ENCODE results near the gene DNASE2B. TPM values are rescaled to one million over a fixed set of nuclear protein-coding genes. Genes with fewer than 3 reads are reported as not detected.

DNASE2B gene
- total RNA-seq, 1 experiment from 2014 or later = not detected

DNA sequence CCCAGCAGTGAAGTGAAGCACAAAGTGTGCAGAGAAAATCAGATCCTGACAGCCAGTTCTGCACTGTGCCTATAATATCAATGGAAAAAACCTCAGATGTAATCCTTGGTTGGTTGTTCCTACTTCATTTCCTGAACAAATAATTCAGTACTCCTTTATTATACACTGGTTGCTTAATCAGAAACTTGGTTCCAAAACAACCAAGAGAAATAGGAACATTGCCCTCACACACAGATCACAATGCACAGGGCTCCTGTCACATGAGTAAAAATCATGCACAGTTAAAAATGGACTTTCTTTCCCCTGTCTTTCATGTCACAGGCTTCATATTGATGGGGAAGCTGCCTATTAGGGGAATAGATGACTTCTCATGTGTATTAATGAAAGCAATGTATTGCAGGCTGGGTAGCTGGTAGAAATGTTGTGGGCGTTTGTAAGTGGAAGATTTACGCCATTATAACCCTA, 9.7 kb downstream of the DNASE2B start:
- POLR2A ChIA-PET (ENCODE audit: unreplicated experiment) = interaction anchor here (0.7 kb wide), 1 partner anchor 26 kb away, joined by 3 read pairs; no protein-coding TSS in a partner anchor
- peak overlapping the region; percentile 51 for H3K4me2 ChIP-seq (ENCODE audit: low read length)
- no TSS peak for BruUV-seq (replicated peaks)
- no peak for TF ChIP-seq EZH2phosphoT487 (IDR thresholded peaks at IDR 0.05; ENCODE audit: borderline replicate concordance, low read length)
- TF ChIP-seq, protein P1, sequence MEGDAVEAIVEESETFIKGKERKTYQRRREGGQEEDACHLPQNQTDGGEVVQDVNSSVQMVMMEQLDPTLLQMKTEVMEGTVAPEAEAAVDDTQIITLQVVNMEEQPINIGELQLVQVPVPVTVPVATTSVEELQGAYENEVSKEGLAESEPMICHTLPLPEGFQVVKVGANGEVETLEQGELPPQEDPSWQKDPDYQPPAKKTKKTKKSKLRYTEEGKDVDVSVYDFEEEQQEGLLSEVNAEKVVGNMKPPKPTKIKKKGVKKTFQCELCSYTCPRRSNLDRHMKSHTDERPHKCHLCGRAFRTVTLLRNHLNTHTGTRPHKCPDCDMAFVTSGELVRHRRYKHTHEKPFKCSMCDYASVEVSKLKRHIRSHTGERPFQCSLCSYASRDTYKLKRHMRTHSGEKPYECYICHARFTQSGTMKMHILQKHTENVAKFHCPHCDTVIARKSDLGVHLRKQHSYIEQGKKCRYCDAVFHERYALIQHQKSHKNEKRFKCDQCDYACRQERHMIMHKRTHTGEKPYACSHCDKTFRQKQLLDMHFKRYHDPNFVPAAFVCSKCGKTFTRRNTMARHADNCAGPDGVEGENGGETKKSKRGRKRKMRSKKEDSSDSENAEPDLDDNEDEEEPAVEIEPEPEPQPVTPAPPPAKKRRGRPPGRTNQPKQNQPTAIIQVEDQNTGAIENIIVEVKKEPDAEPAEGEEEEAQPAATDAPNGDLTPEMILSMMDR (conservative IDR thresholded peaks at IDR 0.05; ENCODE audit: low read depth, low read length) = no peak
- TF ChIP-seq EZH2 (IDR thresholded peaks at IDR 0.05; ENCODE audit: low read length, unreplicated experiment) = no peak
- H2AFZ ChIP-seq (ENCODE audit: low read length) = peak overlapping the region; percentile 8; the same call in 1 of the 2 replicates
- no peaks in the 10 kb centered on the region for H3K36me3 ChIP-seq (ENCODE audit: low read depth, low read length)
- DNase-seq (no peak), ATAC-seq (peak; percentile 42)
- peaks cover 46% of the 10 kb centered on the region for H3K4me1 ChIP-seq (ENCODE audit: insufficient read depth, low read length)
- no peaks in the 10 kb centered on the region for H4K20me1 ChIP-seq (ENCODE audit: low read length)
- H3K9ac ChIP-seq (ENCODE audit: low read length) = peak overlapping the region; percentile 30; the same call in 1 of the 2 replicates
- no peaks in the 10 kb centered on the region for H3K9me2 ChIP-seq (replicated peaks; ENCODE audit: low read length)
- H3K27ac ChIP-seq (ENCODE audit: low read length) = peak overlapping the region; percentile 73
- H3F3A ChIP-seq (ENCODE audit: low read length, unreplicated experiment) = peaks cover 5% of the 10 kb centered on the region
- H3K4me3 ChIP-seq (ENCODE audit: low read length) = no peak overlapping the region
- no peaks in the 10 kb centered on the region for H3K79me2 ChIP-seq (ENCODE audit: low read length)
- no peaks in the 10 kb centered on the region for H3K9me3 ChIP-seq (ENCODE audit: low read length)
- CTCF ChIA-PET = no interaction called here
- intact Hi-C loops (cut with micrococcal nuclease) = no loop called here
- no peaks in the 10 kb centered on the region for H3K27me3 ChIP-seq (ENCODE audit: low read length)

DNA sequence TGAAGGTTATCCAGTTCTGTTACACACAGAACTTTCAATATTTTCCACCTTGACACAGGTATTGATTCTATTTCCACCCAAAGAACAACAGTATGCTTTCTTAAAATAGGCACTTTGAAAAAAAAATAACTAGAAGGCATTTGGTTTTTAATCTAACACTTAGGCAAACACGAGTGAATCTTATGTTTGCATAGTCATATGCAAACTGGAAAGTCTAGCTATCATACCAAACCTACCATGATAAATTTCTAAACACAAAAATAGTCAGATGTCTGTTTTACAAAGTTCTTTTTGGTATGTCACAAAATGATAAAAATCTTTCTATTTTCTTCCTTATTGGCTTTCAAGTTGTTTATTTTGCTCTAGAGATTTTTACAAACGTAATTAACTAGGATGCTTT, 11.6 kb downstream of the DNASE2B start:
- ATAC-seq = peak; percentile 58
- POLR2A ChIA-PET (ENCODE audit: unreplicated experiment) = no interaction called here
- Histone ChIP-seq H3K79me2 (ENCODE audit: low read length) (no peaks in the 10 kb centered on the region), H3F3A (ENCODE audit: low read length, unreplicated experiment) (peaks cover 5% of the 10 kb centered on the region), H3K9me3 (ENCODE audit: low read length) (no peaks in the 10 kb centered on the region), H4K20me1 (ENCODE audit: low read length) (no peaks in the 10 kb centered on the region), H3K27me3 (ENCODE audit: low read length) (no peaks in the 10 kb centered on the region), H2AFZ (ENCODE audit: low read length) (no peak overlapping the region), H3K9ac (ENCODE audit: low read length) (no peak overlapping the region), H3K4me2 (ENCODE audit: low read length) (peak overlapping the region; percentile 33), H3K36me3 (ENCODE audit: low read depth, low read length) (no peaks in the 10 kb centered on the region), H3K9me2 (replicated peaks; ENCODE audit: low read length) (no peaks in the 10 kb centered on the region), H3K27ac (ENCODE audit: low read length) (peak overlapping the region; percentile 62), H3K4me1 (ENCODE audit: insufficient read depth, low read length) (peaks cover 46% of the 10 kb centered on the region), H3K4me3 (ENCODE audit: low read length) (no peak overlapping the region)
- intact Hi-C loops (cut with micrococcal nuclease) = loop anchor here (2.0 to 5.0 kb wide), 2 partner anchors 45 to 108 kb away; partner anchors contain the start of gene SAMD13
- CTCF ChIA-PET = interaction anchor here (0.7 kb wide), 1 partner anchor 267 kb away, joined by 3 read pairs; no protein-coding TSS in a partner anchor
- TF ChIP-seq, protein P1 (conservative IDR thresholded peaks at IDR 0.05; ENCODE audit: low read depth, low read length) = no peak
- TF ChIP-seq EZH2phosphoT487 (IDR thresholded peaks at IDR 0.05; ENCODE audit: borderline replicate concordance, low read length) (no peak), EZH2 (IDR thresholded peaks at IDR 0.05; ENCODE audit: low read length, unreplicated experiment) (no peak)
- peak; percentile 59 for DNase-seq
- no TSS peak for BruUV-seq (replicated peaks)
